Mesothelial cell of epicardium (in vitro differentiated cells): ENCODE data around the gene KIRREL1. TPM values are rescaled to one million over a fixed set of nuclear protein-coding genes. Genes with fewer than 3 reads are reported as not detected.
A peak's percentile ranks its signal among the peaks of the same experiment; 100 is the strongest.

Source experiments
- DNase-seq, 2 experiments: peaks; one replicate each; pipeline ENCODE4 v3.0.0; 2021; ENCODE audit warnings: low spot score in 2 of 2; ENCODE audit not compliant: unreplicated experiment in 2 of 2
- H3K27ac Mint-ChIP-seq: 2 replicates; pipeline ENCODE4 v1.8.0; 2021; ENCODE audit warnings: mixed read lengths
- H3K27me3 Mint-ChIP-seq: 2 replicates; pipeline ENCODE4 v1.8.0; 2021; ENCODE audit warnings: low read depth, mixed read lengths
- H3K36me3 Mint-ChIP-seq: 2 replicates; pipeline ENCODE4 v1.8.0; 2021; ENCODE audit warnings: mixed read lengths
- H3K4me1 Mint-ChIP-seq: 2 replicates; pipeline ENCODE4 v1.8.0; 2021; ENCODE audit warnings: mixed read lengths
- H3K4me3 Mint-ChIP-seq: 2 replicates; pipeline ENCODE4 v1.8.0; 2021; ENCODE audit warnings: mild to moderate bottlenecking, moderate library complexity, mixed read lengths
- H3K9me3 Mint-ChIP-seq: 2 replicates; pipeline ENCODE4 v1.8.0; 2021; ENCODE audit warnings: mixed read lengths
- total RNA-seq: library from RNA; stranded (reverse); gene quantifications from 3 replicates; pipeline ENCODE4 v1.2.1, GENCODE V29; 2021
- TF ChIP-seq, protein P1 (sequence below): fragments of 200-600 bp; sonication (generic); IDR thresholded peaks from one replicate; pipeline ENCODE4 v1.5.0; 2021; ENCODE audit warnings: antibody characterized with exemption; ENCODE audit not compliant: unreplicated experiment

KIRREL1 gene
- total RNA-seq, 1 donor from 2014 or later = 178 TPM

DNA sequence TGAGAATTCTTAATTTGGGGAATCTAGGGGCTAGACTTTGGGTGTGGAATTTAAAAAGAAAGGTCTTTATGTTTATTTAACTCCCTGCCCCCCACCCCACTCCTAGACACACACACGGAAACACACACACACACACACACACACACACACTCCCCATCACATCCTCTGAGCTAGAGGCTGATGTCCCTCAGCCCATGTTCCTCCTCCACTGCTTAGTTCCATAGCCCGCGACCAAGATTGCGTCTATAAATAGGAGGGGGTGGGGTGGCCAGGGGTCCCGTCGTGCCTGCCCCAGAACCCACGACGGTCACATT, 655 bp upstream of the KIRREL1 start:
- Mint-ChIP-seq H3K4me3 (peak overlapping the region; percentile 77), H3K9me3 (no peaks in the 10 kb centered on the region), H3K27me3 (peaks cover 5% of the 10 kb centered on the region), H3K36me3 (peaks cover 3% of the 10 kb centered on the region), H3K4me1 (peaks cover 51% of the 10 kb centered on the region), H3K27ac (peak overlapping the region; percentile 94)
- DNase-seq = no peak
- TF ChIP-seq, protein P1, sequence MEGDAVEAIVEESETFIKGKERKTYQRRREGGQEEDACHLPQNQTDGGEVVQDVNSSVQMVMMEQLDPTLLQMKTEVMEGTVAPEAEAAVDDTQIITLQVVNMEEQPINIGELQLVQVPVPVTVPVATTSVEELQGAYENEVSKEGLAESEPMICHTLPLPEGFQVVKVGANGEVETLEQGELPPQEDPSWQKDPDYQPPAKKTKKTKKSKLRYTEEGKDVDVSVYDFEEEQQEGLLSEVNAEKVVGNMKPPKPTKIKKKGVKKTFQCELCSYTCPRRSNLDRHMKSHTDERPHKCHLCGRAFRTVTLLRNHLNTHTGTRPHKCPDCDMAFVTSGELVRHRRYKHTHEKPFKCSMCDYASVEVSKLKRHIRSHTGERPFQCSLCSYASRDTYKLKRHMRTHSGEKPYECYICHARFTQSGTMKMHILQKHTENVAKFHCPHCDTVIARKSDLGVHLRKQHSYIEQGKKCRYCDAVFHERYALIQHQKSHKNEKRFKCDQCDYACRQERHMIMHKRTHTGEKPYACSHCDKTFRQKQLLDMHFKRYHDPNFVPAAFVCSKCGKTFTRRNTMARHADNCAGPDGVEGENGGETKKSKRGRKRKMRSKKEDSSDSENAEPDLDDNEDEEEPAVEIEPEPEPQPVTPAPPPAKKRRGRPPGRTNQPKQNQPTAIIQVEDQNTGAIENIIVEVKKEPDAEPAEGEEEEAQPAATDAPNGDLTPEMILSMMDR = no peak

DNA sequence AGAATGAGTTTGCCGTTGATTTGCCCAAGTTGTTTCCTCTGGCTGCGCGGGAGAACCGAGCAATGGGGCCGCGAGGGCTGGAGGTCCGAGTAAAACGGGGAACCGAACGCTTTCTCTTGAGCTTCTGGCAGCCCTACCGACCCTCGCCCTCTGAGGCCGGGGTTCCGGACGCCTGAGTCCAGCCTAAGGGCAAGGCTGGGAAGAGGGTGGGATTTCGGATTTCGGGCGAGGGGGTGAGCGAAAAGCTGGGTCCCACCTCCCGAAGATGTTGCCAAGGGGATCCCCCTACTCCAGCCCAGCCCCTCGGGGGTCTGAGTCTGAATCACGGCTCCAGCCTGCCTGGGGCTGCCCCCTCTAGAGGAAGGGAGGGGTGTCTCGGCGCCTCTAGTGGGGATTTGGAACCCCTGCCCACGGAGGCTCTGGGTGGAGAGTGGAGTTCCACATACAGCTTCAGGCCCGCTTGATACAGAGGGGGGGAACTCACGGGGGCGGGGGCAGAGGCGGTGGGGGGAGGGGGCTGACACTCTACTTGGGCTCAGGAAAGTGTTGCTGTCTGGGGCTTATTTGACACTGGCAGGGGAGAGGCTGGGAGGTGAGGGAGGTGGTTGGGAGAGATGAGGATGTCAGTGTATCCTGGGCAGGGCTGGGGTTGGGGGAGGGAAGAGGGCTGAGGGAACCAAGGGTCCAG, 617 bp downstream of the KIRREL1 start:
- Mint-ChIP-seq H3K4me3 (peak overlapping the region; percentile 77), H3K36me3 (peaks cover 3% of the 10 kb centered on the region), H3K27ac (peak overlapping the region; percentile 87), H3K27me3 (no peaks in the 10 kb centered on the region), H3K9me3 (no peaks in the 10 kb centered on the region), H3K4me1 (peaks cover 62% of the 10 kb centered on the region)
- TF ChIP-seq, protein P1 = no peak
- no peak for DNase-seq

DNA sequence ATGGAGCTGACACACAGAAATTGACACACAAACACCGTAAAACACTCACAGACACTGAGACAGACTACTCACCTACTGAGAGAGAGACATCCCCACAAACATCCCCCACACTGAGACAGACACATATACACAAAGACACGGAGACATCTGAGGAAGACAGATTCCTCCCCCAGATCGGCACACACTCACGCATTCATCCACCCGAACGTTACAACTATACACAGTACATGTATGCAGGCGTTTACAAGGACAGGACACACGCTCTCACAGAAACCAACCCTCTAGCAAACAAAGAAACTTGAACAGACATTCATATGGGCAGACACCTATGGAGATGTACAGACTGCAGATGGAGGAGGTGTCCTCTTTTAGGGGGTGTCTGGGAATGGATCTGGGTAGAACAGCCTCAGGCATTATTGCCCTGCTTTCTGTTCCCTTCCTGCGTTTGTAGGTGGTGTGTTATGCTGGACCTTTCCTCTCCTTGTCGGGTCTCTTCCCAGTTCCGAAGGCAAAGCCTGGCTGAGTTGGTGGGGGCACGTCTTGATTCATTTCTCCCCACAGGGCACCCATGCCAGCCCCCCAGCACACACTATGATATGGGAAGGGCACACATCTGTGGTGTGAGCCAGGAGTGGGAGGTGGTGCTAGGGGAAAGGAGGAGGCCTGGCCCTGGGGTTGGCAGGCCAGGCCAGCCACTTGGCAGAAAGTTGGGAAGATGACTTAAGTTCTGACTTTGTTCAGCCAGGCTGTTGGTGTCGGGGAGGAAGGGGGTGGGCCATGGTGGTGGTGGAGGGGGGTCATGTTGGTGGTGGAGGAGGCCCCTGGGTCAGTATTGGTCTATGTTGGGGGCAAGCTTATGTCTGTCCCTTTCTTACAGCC, 1.5 kb downstream of the KIRREL1 start:
- Mint-ChIP-seq H3K9me3 (no peaks in the 10 kb centered on the region), H3K27ac (peak overlapping the region; percentile 87), H3K36me3 (peaks cover 3% of the 10 kb centered on the region), H3K4me1 (peaks cover 71% of the 10 kb centered on the region), H3K27me3 (no peaks in the 10 kb centered on the region), H3K4me3 (peak overlapping the region; percentile 77)
- no peak for DNase-seq
- TF ChIP-seq, protein P1 = no peak

DNA sequence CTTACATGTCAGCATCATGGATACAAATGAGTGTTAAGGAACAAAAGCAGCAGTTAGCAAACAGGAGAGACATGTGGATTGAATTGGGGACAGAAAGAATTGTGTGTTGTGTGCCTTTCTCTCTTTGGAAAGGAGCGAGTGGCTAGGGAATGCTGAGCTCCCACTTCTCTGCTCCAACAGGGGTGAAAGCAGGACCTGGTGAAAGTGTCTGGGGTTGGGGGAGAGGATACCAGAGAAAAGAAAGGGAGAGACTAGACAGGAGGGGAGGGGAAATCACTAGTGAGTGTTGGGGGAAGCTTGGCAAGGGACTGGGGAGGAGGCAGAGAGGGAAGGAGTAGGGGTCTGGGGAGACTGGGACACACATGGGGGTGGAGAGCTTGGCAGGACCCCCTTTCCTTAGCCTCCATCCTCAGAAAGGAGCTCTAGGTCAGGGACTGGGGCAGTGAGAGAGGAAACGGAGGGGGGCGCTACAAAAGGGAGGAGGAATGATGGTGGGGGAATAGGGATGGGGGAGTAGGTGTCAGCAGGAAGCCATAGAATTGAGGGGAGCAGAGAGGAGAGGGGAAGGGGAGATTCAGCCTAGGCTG, 2.2 kb downstream of the KIRREL1 start:
- peaks cover 78% of the 10 kb centered on the region for H3K4me1 Mint-ChIP-seq
- no peaks in the 10 kb centered on the region for H3K9me3 Mint-ChIP-seq
- H3K36me3 Mint-ChIP-seq = peaks cover 3% of the 10 kb centered on the region
- H3K4me3 Mint-ChIP-seq = peak overlapping the region; percentile 77
- peak overlapping the region; percentile 87 for H3K27ac Mint-ChIP-seq
- H3K27me3 Mint-ChIP-seq = no peaks in the 10 kb centered on the region
- DNase-seq = no peak
- TF ChIP-seq, protein P1 = no peak

DNA sequence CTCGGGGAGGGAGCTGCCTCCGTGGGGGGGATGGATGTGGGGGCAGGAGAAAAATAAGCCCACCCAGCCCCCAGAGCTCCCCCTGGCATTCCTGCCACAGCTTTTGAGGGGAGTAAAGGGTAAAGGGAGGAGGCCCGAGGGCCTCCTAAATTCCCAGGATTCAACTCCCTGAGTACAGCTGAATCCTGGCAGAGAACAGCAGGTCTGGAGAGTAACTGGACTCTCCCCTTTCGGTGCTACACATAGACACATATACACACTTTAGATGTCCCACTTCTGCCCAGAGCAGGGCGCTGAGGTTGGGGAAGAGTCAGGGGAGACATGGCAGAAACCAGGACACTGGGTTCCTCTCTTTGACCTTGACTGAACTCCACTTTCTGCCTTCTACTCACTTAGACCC, 3.0 kb downstream of the KIRREL1 start:
- TF ChIP-seq, protein P1 = no peak
- peak overlapping the region; percentile 87 for H3K27ac Mint-ChIP-seq
- H3K27me3 Mint-ChIP-seq = no peaks in the 10 kb centered on the region
- no peaks in the 10 kb centered on the region for H3K9me3 Mint-ChIP-seq
- peaks cover 83% of the 10 kb centered on the region for H3K4me1 Mint-ChIP-seq
- H3K36me3 Mint-ChIP-seq = peaks cover 3% of the 10 kb centered on the region
- H3K4me3 Mint-ChIP-seq = peak overlapping the region; percentile 77
- no peak for DNase-seq
